ENCODE results near the gene APOD.

- TF ChIP-seq POLR2AphosphoS5 (IDR thresholded peaks at IDR 0.05; ENCODE audit: low read depth, low read length) (no peak), TAF1 (IDR thresholded peaks at IDR 0.05; ENCODE audit: low read depth, low read length) (no peak), POLR2A (IDR thresholded peaks at IDR 0.05; ENCODE audit: low read depth, low read length) (no peak)
Measured at GRCh38 chr3:195537995-195538394, 45.7 kb downstream of the APOD start.
